SK-N-SH (cell line): Measurements from ENCODE around the gene RAP1GAP. TPM values are rescaled to one million over a fixed set of nuclear protein-coding genes. Genes with fewer than 3 reads are reported as not detected.

ENCODE experiments used
- CTCF ChIA-PET: fragments of 300-600, 350-600 bp; formaldehyde crosslinking; extraction: SDS; loops from one replicate; lab custom pipeline; 2021; lab: Yijun Ruan, JAX
- POLR2A ChIA-PET: fragments of 350-600 bp; sonication (Branson Sonifier 250); formaldehyde crosslinking; extraction: SDS; loops from one replicate; lab custom pipeline; 2020; ENCODE audit warnings: antibody characterized with exemption, inconsistent platforms; lab: Yijun Ruan, JAX
- DNase-seq: peaks from one replicate; pipeline ENCODE4 v3.0.0; 2012
- H2AFZ ChIP-seq: fragments of 200-600 bp; sonication (generic); 2 replicates; pipeline ENCODE4 v1.8.1; 2016; ENCODE audit warnings: antibody characterized with exemption, mild to moderate bottlenecking, low read depth
- H3F3A ChIP-seq: fragments of 200-600 bp; sonication (generic); replicated peaks from 2 replicates; pipeline ENCODE3; 2016; ENCODE audit warnings: antibody characterized with exemption, mild to moderate bottlenecking; ENCODE audit not compliant: insufficient read depth
- H3K27ac ChIP-seq, 2 experiments: fragments of 200-500 bp in 1 of 2; fragments of 200-600 bp in 1 of 2; sonication (Bioruptor generic) in 1 of 2; sonication (generic), shearing (Covaris generic) in 1 of 2; 2 replicates each; pipeline versions ENCODE4 v1.5.1 to v1.6.1; 2014 to 2016; ENCODE audit warnings: low read depth in 2 of 2, inconsistent platforms in 1 of 2, low read length in 1 of 2, mild to moderate bottlenecking in 1 of 2, mixed read lengths in 1 of 2
- H3K27me3 ChIP-seq: fragments of 200-600 bp; sonication (generic), shearing (Covaris generic); 2 replicates; pipeline ENCODE4 v1.6.1; 2016; ENCODE audit warnings: mixed run types; ENCODE audit not compliant: insufficient read depth
- H3K36me3 ChIP-seq, 2 experiments: fragments of 200-500 bp in 1 of 2; fragments of 200-600 bp in 1 of 2; sonication (Bioruptor generic) in 1 of 2; sonication (generic) in 1 of 2; replicated peaks in 1 of 2; 2 replicates each; pipeline versions ENCODE3 to v1.5.1; 2014 to 2016; ENCODE audit warnings: low read length in 1 of 2, mild to moderate bottlenecking in 1 of 2; ENCODE audit not compliant: insufficient read depth in 2 of 2, control insufficient read depth in 1 of 2
- H3K4me1 ChIP-seq, 2 experiments: fragments of 200-500 bp in 1 of 2; fragments of 200-600 bp in 1 of 2; sonication (Bioruptor generic) in 1 of 2; sonication (generic), shearing (Covaris generic) in 1 of 2; 2 replicates each; pipeline versions ENCODE4 v1.5.1 to v1.6.1; 2014 to 2016; ENCODE audit warnings: low read depth in 1 of 2, low read length in 1 of 2, mixed run types in 1 of 2; ENCODE audit not compliant: insufficient read depth in 2 of 2, control insufficient read depth in 1 of 2
- H3K4me2 ChIP-seq: fragments of 200-600 bp; sonication (generic), shearing (Covaris generic); 2 replicates; pipeline ENCODE4 v1.6.1; 2017; ENCODE audit warnings: mixed run types
- H3K4me3 ChIP-seq, 2 experiments: fragments of 200-500 bp in 1 of 2; fragments of 200-600 bp in 1 of 2; sonication (Bioruptor generic) in 1 of 2; sonication (generic), shearing (Covaris generic) in 1 of 2; 2 replicates each; pipeline versions ENCODE4 v1.5.1 to v1.8.1; 2014 to 2016; ENCODE audit warnings: low read depth in 2 of 2, inconsistent platforms in 1 of 2, low read length in 1 of 2, mild to moderate bottlenecking in 1 of 2, mixed read lengths in 1 of 2, moderate library complexity in 1 of 2
- H3K79me2 ChIP-seq: fragments of 200-600 bp; sonication (generic); 2 replicates; pipeline ENCODE4 v1.8.1; 2017; ENCODE audit warnings: mild to moderate bottlenecking; ENCODE audit not compliant: insufficient read depth
- H3K9ac ChIP-seq: fragments of 200-600 bp; sonication (generic); 2 replicates; pipeline ENCODE4 v1.6.1; 2017; ENCODE audit warnings: mixed run types
- H3K9me2 ChIP-seq: fragments of 200-600 bp; sonication (generic); 2 replicates; pipeline ENCODE4 v1.6.1; 2017; ENCODE audit warnings: mixed run types
- H3K9me3 ChIP-seq: fragments of 200-600 bp; sonication (generic); 2 replicates; pipeline ENCODE4 v1.6.1; 2017; ENCODE audit warnings: mixed run types, mild to moderate bottlenecking, moderate library complexity
- H4K20me1 ChIP-seq: fragments of 200-600 bp; sonication (generic); 2 replicates; pipeline ENCODE4 v1.6.1; 2017; ENCODE audit warnings: mild to moderate bottlenecking, mixed run types; ENCODE audit not compliant: insufficient read depth
- CHD2 ChIP-seq: fragments of 150-350 bp; IDR thresholded peaks from 2 replicates; pipeline ENCODE4 v1.6.1; 2018; ENCODE audit warnings: low read length; ENCODE audit not compliant: partially characterized antibody
- FOSL2 ChIP-seq: IDR thresholded peaks from 2 replicates; pipeline ENCODE4 v1.4.0; 2012; ENCODE audit warnings: low read depth, mild to moderate bottlenecking, moderate library complexity, borderline replicate concordance
- GABPA ChIP-seq: IDR thresholded peaks from 2 replicates; pipeline ENCODE4 v1.4.0; 2012; ENCODE audit warnings: low read depth, mild to moderate bottlenecking
- NFIC ChIP-seq: IDR thresholded peaks from 2 replicates; pipeline ENCODE4 v1.4.0; 2012; ENCODE audit warnings: borderline replicate concordance
- NRF1 ChIP-seq: IDR thresholded peaks from 2 replicates; pipeline ENCODE4 v1.6.1; 2012; ENCODE audit warnings: low read depth, mild to moderate bottlenecking, low read length
- POLR2AphosphoS5 ChIP-seq: IDR thresholded peaks from 2 replicates; pipeline ENCODE4 v1.6.1; 2012; ENCODE audit warnings: low read depth, low read length
- RAD21 ChIP-seq: IDR thresholded peaks from 2 replicates; pipeline ENCODE4 v1.6.1; 2012; ENCODE audit warnings: mild to moderate bottlenecking, low read length
- RCOR1 ChIP-seq: fragments of 150-350 bp; IDR thresholded peaks from 2 replicates; pipeline ENCODE4 v1.6.1; 2017; ENCODE audit warnings: antibody characterized with exemption, low read length
- RFX5 ChIP-seq: IDR thresholded peaks from 2 replicates; pipeline ENCODE4 v1.6.1; 2012; ENCODE audit warnings: mild to moderate bottlenecking, improper control_type of control experiment, low read length
- TAF1 ChIP-seq: IDR thresholded peaks from 2 replicates; pipeline ENCODE4 v1.6.1; 2012; ENCODE audit warnings: low read depth, mild to moderate bottlenecking, low read length, moderate library complexity, borderline replicate concordance
- TCF12 ChIP-seq: IDR thresholded peaks from 2 replicates; pipeline ENCODE4 v1.4.0; 2012
- YY1 ChIP-seq: IDR thresholded peaks from 2 replicates; pipeline ENCODE4 v1.4.0; 2012; ENCODE audit warnings: low read depth, mild to moderate bottlenecking
- WGBS: methylation state at CpG from one replicate; pipeline ENCODE4 v1.1.6; 2017; ENCODE audit warnings: low lambda C conversion rate; 5-methylcytosine and 5-hydroxymethylcytosine counted together
- polyA plus RNA-seq, 3 experiments: library from polyadenylated mRNA; depleted of rRNA; stranded (reverse); fragments of >200 nt; gene quantifications; 2 replicates each; pipeline ENCODE4 v1.2.3, GENCODE V29; 2012
- TF ChIP-seq, protein P1 (sequence below): fragments of 150-350 bp; IDR thresholded peaks from 2 replicates; pipeline ENCODE4 v1.6.1; 2016; ENCODE audit warnings: mild to moderate bottlenecking, low read depth, low read length
- TF ChIP-seq, protein P2 (sequence below): IDR thresholded peaks from 2 replicates; pipeline ENCODE4; 2012
- TF ChIP-seq, protein P3 (sequence below): IDR thresholded peaks from 2 replicates; pipeline ENCODE4 v1.4.0; 2012; ENCODE audit warnings: low read depth
- TF ChIP-seq, protein P4 (sequence below): fragments of 150-350 bp; IDR thresholded peaks from 2 replicates; pipeline ENCODE4 v1.6.1; 2017; ENCODE audit warnings: antibody characterized with exemption, low read length, low read depth, borderline replicate concordance

RAP1GAP gene
- polyA plus RNA-seq, 1 of the 3 experiments (the other 2 are of a cell fraction) = 0.99 TPM

DNA sequence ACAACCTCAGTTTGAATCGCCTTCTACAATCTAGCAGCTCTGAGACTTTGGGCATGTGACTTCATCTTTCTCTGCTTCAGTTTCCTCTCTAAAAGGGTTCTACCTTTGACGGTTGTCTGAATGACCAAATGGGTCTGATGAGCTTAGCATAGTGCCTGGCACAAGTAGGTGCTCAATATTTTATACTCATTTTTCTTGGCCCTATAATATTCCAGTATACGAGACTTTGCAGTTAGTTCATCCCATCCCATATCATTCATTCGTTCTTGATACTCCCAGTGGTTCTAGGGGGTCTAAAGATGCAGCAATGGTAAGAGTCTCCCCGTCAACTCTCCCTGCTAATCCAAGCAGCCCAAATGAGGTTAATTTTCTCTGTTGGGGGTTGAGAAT is 92.4 kb downstream of the RAP1GAP start:
- CTCF ChIA-PET = interaction anchor here (1.4 to 2.3 kb wide), 3 partner anchors 18 to 208 kb away, joined by 4 to 9 read pairs (median 5); no protein-coding TSS in a partner anchor
- H3K9me2 ChIP-seq = no peaks in the 10 kb centered on the region
- no peaks in the 10 kb centered on the region for H3K36me3 ChIP-seq
- H3K9ac ChIP-seq = no peak overlapping the region
- H3K4me2 ChIP-seq = no peak overlapping the region
- no peak for TF ChIP-seq TAF1
- TF ChIP-seq POLR2AphosphoS5 = no peak
- TF ChIP-seq RAD21 = no peak
- TF ChIP-seq GABPA = no peak
- TF ChIP-seq NRF1 = no peak
- no peak for TF ChIP-seq YY1
- TF ChIP-seq, protein P1, sequence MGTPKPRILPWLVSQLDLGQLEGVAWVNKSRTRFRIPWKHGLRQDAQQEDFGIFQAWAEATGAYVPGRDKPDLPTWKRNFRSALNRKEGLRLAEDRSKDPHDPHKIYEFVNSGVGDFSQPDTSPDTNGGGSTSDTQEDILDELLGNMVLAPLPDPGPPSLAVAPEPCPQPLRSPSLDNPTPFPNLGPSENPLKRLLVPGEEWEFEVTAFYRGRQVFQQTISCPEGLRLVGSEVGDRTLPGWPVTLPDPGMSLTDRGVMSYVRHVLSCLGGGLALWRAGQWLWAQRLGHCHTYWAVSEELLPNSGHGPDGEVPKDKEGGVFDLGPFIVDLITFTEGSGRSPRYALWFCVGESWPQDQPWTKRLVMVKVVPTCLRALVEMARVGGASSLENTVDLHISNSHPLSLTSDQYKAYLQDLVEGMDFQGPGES = no peak
- TF ChIP-seq, protein P2, sequence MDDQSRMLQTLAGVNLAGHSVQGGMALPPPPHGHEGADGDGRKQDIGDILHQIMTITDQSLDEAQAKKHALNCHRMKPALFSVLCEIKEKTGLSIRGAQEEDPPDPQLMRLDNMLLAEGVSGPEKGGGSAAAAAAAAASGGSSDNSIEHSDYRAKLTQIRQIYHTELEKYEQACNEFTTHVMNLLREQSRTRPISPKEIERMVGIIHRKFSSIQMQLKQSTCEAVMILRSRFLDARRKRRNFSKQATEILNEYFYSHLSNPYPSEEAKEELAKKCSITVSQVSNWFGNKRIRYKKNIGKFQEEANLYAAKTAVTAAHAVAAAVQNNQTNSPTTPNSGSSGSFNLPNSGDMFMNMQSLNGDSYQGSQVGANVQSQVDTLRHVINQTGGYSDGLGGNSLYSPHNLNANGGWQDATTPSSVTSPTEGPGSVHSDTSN = no peak
- TF ChIP-seq TCF12 = no peak
- H3F3A ChIP-seq = no peaks in the 10 kb centered on the region
- H3K79me2 ChIP-seq = no peaks in the 10 kb centered on the region
- POLR2A ChIA-PET = no interaction called here
- no peaks in the 10 kb centered on the region for H4K20me1 ChIP-seq
- no peak overlapping the region for H3K27ac ChIP-seq
- WGBS = 63% methylated on average over 5 of the region's 5 CpGs
- H3K27me3 ChIP-seq = no peaks in the 10 kb centered on the region
- H3K9me3 ChIP-seq = no peaks in the 10 kb centered on the region
- no peak for DNase-seq
- H3K4me3 ChIP-seq = no peak overlapping the region
- H3K4me1 ChIP-seq = peaks cover 0 to 5% of the 10 kb centered on the region in 2 experiments; a peak in 2 of 4 replicates
- no peak overlapping the region for H2AFZ ChIP-seq

DNA sequence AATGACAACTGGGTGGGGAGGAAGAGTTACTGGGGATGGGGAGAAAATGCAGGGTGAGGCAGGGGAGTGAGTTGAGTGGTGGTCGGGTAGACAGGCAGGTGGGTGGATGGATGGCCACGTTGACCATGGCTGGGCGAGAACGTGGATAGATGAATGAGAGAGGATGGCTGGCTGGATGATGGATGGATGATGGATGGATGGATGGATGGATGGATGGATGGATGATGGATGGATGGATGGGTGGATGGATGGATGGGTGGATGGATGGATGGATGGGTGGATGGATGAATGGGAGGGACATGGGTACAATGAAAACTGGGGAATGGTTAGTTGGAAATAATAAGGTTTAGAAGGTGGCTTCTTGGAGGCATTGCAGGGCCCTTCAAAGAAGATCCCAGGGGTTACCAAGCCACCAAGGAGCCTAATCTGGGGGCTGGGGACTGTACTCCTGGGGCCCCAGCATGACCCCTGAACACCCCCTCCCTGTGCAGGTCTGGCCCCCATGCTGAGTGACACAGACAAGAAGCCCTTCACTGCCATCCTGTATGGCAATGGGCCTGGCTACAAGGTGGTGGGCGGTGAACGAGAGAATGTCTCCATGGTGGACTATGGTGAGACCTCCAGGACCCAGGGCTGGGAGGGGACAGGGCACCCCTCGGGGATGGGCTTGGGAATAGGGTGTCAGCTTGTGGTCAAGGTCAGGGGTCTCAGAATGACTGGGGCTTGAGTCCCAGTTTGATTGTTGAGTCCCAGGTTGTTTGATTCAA is 92.9 kb downstream of the RAP1GAP start:
- Histone ChIP-seq H3K27me3 (no peaks in the 10 kb centered on the region), H3K4me2 (no peak overlapping the region), H3F3A (no peaks in the 10 kb centered on the region), H3K9me3 (no peaks in the 10 kb centered on the region), H4K20me1 (no peaks in the 10 kb centered on the region), H3K27ac (no peak overlapping the region), H3K9me2 (no peaks in the 10 kb centered on the region), H3K9ac (no peak overlapping the region), H3K36me3 (no peaks in the 10 kb centered on the region), H3K4me3 (no peak overlapping the region), H3K79me2 (no peaks in the 10 kb centered on the region), H2AFZ (no peak overlapping the region), H3K4me1 (peaks cover 0 to 5% of the 10 kb centered on the region in 2 experiments; a peak in 2 of 4 replicates)
- 74% methylated on average over 7 of the region's 7 CpGs for WGBS
- no peak for DNase-seq
- POLR2A ChIA-PET = no interaction called here
- CTCF ChIA-PET = interaction anchor here (1.2 to 3.4 kb wide), 7 partner anchors 8 to 344 kb away, joined by 3 to 16 read pairs (median 4); no protein-coding TSS in a partner anchor
- TF ChIP-seq, protein P3, sequence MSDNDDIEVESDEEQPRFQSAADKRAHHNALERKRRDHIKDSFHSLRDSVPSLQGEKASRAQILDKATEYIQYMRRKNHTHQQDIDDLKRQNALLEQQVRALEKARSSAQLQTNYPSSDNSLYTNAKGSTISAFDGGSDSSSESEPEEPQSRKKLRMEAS = no peak
- TF ChIP-seq, protein P1 = no peak
- TF ChIP-seq FOSL2 (no peak), CHD2 (no peak), GABPA (no peak), POLR2AphosphoS5 (no peak), RFX5 (no peak), RCOR1 (no peak), YY1 (no peak), NFIC (no peak)
- TF ChIP-seq, protein P2 = no peak
- TF ChIP-seq, protein P4, sequence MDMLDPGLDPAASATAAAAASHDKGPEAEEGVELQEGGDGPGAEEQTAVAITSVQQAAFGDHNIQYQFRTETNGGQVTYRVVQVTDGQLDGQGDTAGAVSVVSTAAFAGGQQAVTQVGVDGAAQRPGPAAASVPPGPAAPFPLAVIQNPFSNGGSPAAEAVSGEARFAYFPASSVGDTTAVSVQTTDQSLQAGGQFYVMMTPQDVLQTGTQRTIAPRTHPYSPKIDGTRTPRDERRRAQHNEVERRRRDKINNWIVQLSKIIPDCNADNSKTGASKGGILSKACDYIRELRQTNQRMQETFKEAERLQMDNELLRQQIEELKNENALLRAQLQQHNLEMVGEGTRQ = no peak
